Mucosa of descending colon (tissue), 3 donors: ENCODE data around the gene ZDHHC19. TPM values are rescaled to one million over a fixed set of nuclear protein-coding genes. Genes with fewer than 3 reads are reported as not detected.

Experiments
- ATAC-seq: fragments of 200-7000 bp; cut with Tn5 transposase; one replicate; pipeline ENCODE4 v1.9.1; 2020; ENCODE audit warnings: mild to moderate bottlenecking, moderate library complexity
- DNase-seq, 3 donors: peaks; one replicate each; pipeline ENCODE4 v3.0.0-alpha.2; 2020
- H3K36me3 ChIP-seq: fragments of 200-600 bp; one replicate; pipeline ENCODE4 v1.8.0; 2021; ENCODE audit warnings: low read depth, mild to moderate bottlenecking
- H3K4me1 ChIP-seq: fragments of 200-600 bp; one replicate; pipeline ENCODE4 v1.8.0; 2021; ENCODE audit warnings: low read depth, mild to moderate bottlenecking
- H3K4me3 ChIP-seq: fragments of 200-600 bp; one replicate; pipeline ENCODE4 v1.8.0; 2021; ENCODE audit warnings: mild to moderate bottlenecking
- H3K9me3 ChIP-seq: fragments of 200-600 bp; one replicate; pipeline ENCODE4 v1.8.0; 2021; ENCODE audit warnings: mild to moderate bottlenecking
- CTCF ChIP-seq: fragments of 200-600 bp; IDR thresholded peaks from one replicate; pipeline ENCODE4 v1.8.0; 2022; ENCODE audit warnings: antibody characterized with exemption, mild to moderate bottlenecking
- intact Hi-C, 2 donors: fragments of 100-400 bp; cut with DNase I in 1 of 2; cut with micrococcal nuclease in 1 of 2; formaldehyde crosslinking; loops; one replicate each; pipeline versions ENCODE4 v1.11.0 to v1.11.1; 2022; cut with DNase I, micrococcal nuclease
- total RNA-seq, 3 donors: library from RNA; stranded (reverse); fragmentation: NEBNext Ultra II Directional in 2 of 3; extraction: Animal tissue kit (Norgen Biotek cat#: 25700) in 2 of 3; gene quantifications; one replicate each; pipeline versions ENCODE4 v1.2.1 to v1.2.4, GENCODE V29; 2021 to 2023
- donor health status: DM: no; HTN: no; CAD: no; lungs with moderate emphysema.
- donor health status: DM: no; HTN: no; CAD: no.
- donor health status: DM: no; HTN: yes; CAD: no.

The ZDHHC19 gene
- total RNA-seq, 3 donors from 2014 or later: not detected

GRCh38 chr3:196179380-196180308, 31.6 kb downstream of the ZDHHC19 start:
- no peaks in the 10 kb centered on the region for H3K36me3 ChIP-seq
- intact Hi-C loops: no loop called here
- peak; percentile 53 to 85 (median 72) for DNase-seq
- TF ChIP-seq CTCF: no peak
- H3K4me3 ChIP-seq: no peak overlapping the region
- no peaks in the 10 kb centered on the region for H3K9me3 ChIP-seq
- peak; percentile 50 for ATAC-seq
- peaks cover 47% of the 10 kb centered on the region for H3K4me1 ChIP-seq

GRCh38 chr3:196178993-196179379, 32.2 kb downstream of the ZDHHC19 start:
- H3K4me3 ChIP-seq: no peak overlapping the region
- no peak for TF ChIP-seq CTCF
- H3K9me3 ChIP-seq: no peaks in the 10 kb centered on the region
- peaks cover 40% of the 10 kb centered on the region for H3K4me1 ChIP-seq
- no peak for DNase-seq
- ATAC-seq: no peak
- intact Hi-C loops: no loop called here
- H3K36me3 ChIP-seq: no peaks in the 10 kb centered on the region

GRCh38 chr3:196177967-196178366, 33.2 kb downstream of the ZDHHC19 start:
- no peak overlapping the region for H3K4me3 ChIP-seq

GRCh38 chr3:196177567-196177966, 33.6 kb downstream of the ZDHHC19 start:
- no peaks in the 10 kb centered on the region for H3K9me3 ChIP-seq
- ATAC-seq (peak; percentile 70), DNase-seq (peak in 2 of 3 donors; percentile 61 to 74)
- no peak overlapping the region for H3K4me3 ChIP-seq
- H3K4me1 ChIP-seq: peaks cover 30% of the 10 kb centered on the region
- intact Hi-C loops: no loop called here
- no peak for TF ChIP-seq CTCF
- H3K36me3 ChIP-seq: no peaks in the 10 kb centered on the region

More at GRCh38 chr3:196177967-196178366, 33.2 kb downstream of the ZDHHC19 start:
- intact Hi-C loops: no loop called here
- peak; percentile 85 for ATAC-seq
- no peak for TF ChIP-seq CTCF
- Histone ChIP-seq H3K36me3 (no peaks in the 10 kb centered on the region), H3K4me1 (peaks cover 33% of the 10 kb centered on the region), H3K9me3 (no peaks in the 10 kb centered on the region)
- peak in 1 of 3 donors; percentile 70 for DNase-seq

GRCh38 chr3:196175722-196176121, 35.5 kb downstream of the ZDHHC19 start:
- ATAC-seq: no peak
- TF ChIP-seq CTCF: no peak
- DNase-seq: no peak
- Histone ChIP-seq H3K9me3 (no peaks in the 10 kb centered on the region), H3K4me3 (no peak overlapping the region), H3K4me1 (peaks cover 29% of the 10 kb centered on the region), H3K36me3 (no peaks in the 10 kb centered on the region)
- intact Hi-C loops: no loop called here
